Measurements from ENCODE around the gene ZIC4.

ZIC4 gene

DNA sequence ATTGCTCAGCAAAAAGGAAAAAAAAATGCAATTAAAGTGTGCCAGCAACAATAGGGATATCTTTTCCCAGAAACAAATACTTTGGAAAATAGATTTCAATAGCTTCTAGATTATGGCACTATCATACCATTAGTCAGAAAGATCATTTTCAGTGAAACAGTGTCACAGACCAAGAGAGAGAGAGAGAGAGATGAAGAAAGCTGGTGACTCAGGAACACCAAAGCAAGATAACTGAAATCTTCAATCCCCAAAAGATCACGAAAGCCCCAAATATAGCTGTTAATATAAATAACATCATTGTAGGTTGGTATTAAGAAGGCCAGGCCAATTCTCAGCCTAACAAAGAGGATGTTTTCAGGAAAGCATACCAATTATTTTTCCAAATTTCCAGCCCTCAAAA lies 57.4 kb downstream of the ZIC4 start:
- no peak for DNase-seq (ENCODE audit: low spot score)

- no peak for DNase-seq (ENCODE audit: low spot score)
Observed at GRCh38 chr3:147343926-147344325, 62.4 kb downstream of the ZIC4 start.

GRCh38 chr3:147341727-147342126 lies 64.6 kb downstream of the ZIC4 start:
- no peak for DNase-seq (ENCODE audit: low spot score)

- no peak for DNase-seq (ENCODE audit: low spot score)
Observed at GRCh38 chr3:147336543-147337278, 69.6 kb downstream of the ZIC4 start.
